ENCODE measurements around the gene WWC2.
"Not testable (repeated sequence)": the region's sequence is repeated elsewhere in the genome, so short reads cannot be mapped to it uniquely, and the experiment has no call there.

WWC2 gene

GRCh38 chr4:183101956-183102480 is 3.0 kb downstream of the WWC2 start:
- DNase-seq = no peak

GRCh38 chr4:183105092-183105491 is 6.0 kb downstream of the WWC2 start:
- DNase-seq = no peak

DNA sequence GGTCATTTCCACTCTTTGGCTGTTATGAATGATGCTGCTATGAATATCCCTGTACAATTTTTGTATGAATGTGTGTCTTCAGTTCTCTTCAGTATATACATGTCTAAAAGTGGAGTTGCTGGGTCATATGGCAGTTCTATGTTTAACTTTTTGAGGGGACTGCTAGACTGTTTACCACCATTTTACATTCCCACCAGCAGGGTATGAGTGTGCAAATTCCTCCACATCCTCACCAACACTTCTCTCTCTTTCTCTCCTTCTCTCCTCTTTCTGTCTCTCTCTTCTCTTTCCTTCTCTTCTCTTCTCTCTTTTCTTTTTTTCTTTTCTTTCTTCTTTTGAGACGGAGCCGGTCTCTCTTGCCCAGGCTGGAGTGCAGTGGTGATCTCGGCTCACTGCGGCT is 7.8 kb downstream of the WWC2 start:
- no peak for DNase-seq

GRCh38 chr4:183107891-183108459 is 8.9 kb downstream of the WWC2 start:
- DNase-seq = no peak

- DNase-seq = no peak
Observed at GRCh38 chr4:183110244-183110643, 11.2 kb downstream of the WWC2 start.

GRCh38 chr4:183111452-183111885 is 12.4 kb downstream of the WWC2 start:
- DNase-seq = no peak

DNA sequence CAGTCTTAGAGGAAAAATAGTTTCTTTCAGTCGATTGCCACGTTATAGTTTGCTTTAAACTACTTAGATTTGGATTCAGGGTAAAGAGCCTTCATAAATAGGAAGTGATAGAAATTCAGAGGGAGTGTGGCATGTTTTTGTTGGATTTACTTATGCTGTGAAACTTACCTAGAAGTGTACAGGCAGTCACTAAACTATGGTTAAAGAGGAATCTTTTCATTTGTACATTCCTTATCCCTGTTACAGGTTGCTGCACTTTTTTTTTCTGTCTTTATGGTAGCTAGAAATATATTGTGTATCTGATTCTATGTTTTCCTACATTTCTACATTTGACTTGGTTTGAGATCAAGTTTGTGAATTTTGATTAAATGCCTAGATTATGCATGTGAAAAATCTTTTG is 19.1 kb downstream of the WWC2 start:
- no peak for DNase-seq

DNA sequence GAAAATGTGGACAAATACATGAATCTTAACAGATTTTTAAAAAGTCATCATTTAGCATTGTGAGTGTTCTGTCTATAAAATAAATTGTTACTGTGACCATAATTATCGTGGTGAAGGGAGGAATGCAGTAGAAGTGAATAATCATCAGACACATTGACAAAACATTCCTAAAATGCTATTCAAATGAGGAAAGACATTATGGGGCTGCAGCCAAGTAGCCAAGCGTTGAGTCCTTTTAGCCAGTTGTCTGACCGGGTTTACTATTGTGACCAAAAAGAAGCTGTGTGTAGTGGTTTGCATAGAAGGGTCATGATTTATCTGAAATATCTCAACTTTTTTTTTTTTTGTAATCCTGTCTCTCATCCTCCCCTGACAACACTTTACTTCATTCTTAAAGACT is 19.5 kb downstream of the WWC2 start:
- no peak for DNase-seq

DNA sequence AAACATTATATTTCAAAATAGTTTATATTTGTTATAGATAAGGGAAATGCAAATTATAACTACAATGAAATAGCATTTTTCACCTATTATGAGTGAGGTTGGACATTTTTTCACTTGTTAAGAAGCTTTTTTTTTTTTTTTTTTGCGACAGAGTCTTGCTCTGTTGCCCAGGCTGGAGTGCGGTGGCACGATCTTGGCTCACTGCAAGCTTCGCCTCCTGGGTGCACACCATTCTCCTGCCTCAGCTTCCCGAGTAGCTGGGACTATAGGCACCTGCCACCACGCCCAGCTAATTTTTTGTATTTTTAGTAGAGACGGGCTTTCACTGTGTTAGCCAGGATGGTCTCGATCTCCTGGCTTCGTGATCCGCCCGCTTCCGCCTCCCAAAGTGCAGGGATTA is 22.6 kb downstream of the WWC2 start:
- DNase-seq = not testable (repeated sequence)

DNA sequence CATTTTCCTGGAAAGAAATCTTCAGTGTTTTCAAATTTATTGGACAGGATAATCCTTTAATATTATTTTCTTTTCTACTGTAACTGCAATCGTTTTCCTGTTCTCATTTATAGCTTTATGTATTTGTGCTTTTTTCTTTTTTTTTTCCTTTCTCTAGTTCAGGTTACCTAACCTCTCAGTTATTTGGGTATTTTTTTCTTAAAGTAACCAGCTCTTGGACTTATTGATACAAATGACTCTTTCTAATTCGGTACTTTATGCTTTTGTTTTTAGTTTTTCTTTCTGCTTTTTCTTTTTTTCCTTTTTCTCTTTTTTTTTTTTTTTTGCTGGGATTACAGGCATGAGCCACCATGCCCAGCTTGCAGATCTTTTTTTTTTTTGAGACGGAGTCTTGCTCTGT is 25.2 kb downstream of the WWC2 start:
- DNase-seq = no peak

DNA sequence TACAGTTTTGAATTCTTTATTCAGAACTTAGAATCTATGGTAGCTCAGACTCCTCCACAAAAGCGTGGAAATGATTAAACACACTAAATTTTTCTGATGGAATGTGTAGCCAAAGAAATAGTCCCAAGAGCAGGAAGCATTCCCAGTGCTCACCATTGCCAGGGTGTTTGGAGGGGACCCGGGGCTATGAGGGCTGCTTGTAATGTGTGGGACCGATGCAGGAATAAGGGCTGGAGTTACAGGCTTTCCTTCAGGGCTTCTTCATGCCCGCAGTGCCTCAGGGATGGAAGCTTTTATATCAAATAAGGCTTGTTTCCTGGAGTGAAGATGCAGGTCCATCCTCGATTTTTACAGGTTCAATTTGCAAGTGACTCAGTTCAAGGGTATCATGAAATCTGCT is 25.8 kb downstream of the WWC2 start:
- no peak for DNase-seq

- no peak for DNase-seq
Observed at GRCh38 chr4:183129125-183129524, 30.1 kb downstream of the WWC2 start.

DNA sequence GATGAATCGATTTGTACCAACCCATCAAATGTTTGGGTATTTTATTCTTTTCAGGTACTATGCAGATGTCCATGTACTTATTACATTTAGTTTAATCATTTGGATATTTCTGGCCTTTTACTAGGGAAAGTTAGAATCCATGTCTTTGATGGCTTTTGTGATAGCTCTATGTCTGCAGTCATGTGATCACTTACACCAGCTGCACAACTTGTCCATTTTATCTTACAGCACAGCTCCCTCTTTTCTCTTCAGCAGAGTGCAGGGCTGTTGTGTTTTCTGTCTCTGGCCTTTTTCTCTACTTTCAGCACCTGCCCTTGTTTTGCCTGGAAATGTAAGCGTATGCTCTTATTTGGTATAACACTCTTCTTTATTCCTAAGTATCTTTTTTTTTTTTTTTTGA is 30.6 kb downstream of the WWC2 start:
- DNase-seq = no peak

GRCh38 chr4:183130328-183131155 is 31.5 kb downstream of the WWC2 start:
- no peak for DNase-seq

DNA sequence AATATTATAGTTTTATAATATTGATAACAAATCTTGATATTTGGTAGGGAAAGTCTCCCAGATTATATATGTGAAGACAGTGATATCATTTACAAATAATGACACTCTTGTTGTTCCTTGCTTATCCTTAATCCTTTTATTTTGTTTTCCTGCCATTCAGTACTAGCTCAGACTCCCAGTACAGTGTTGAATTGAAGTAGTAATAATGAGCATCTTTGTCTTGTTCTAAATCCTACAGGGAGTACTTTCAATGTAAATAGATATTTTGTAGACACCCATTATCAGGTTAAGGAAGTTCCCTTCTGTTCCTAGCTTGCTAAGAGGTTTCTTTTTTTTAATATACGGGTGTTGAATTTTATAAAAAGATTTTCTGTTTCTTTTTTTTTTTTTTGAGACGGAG is 33.0 kb downstream of the WWC2 start:
- DNase-seq = no peak

DNA sequence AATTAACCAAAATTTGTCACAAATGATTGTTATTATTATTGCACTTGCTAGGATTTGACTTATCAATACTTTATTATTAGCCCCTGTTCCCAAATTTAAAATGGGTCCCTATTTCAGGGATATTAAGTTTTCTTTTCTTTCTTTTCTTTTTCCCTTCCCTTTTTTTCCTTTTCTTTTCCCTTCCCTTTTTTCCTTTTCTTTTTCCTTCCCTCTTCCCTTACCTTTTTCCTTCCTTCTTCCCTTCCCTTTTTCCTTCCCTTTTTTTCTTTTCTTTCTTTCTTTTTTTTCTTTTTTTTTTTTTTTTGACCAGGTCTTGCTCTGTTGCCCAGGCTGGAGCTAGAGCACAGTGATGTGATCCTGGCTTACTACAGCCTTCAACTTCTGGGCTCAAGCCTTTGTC is 33.8 kb downstream of the WWC2 start:
- DNase-seq = no peak

GRCh38 chr4:183136855-183137254 is 37.8 kb downstream of the WWC2 start:
- DNase-seq = no peak

- DNase-seq = no peak
Observed at GRCh38 chr4:183139058-183139750, 40.1 kb downstream of the WWC2 start.

- DNase-seq = no peak
Observed at GRCh38 chr4:183139972-183140570, 41.0 kb downstream of the WWC2 start.

GRCh38 chr4:183140911-183141320 is 41.9 kb downstream of the WWC2 start:
- DNase-seq = no peak

DNA sequence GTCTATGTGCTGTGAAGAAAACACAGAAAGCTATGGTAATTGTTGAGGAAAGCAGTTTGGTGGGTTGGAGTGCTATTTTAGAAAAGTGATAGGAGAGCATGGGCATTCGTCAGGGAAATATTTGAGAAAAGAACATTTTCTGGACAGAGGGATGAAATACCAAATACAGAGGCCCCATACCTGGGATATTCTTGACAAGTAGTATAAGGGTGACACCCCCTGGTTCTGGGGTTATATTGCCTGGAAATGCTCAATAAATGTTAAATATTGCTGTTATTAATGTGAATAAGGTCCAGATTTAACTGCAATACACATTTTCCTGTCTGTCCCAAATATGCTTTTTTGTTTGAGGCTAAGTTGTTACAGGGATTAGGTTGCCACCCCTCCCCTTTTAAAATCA is 42.9 kb downstream of the WWC2 start:
- no peak for DNase-seq

- no peak for DNase-seq
Observed at GRCh38 chr4:183142571-183143550, 43.8 kb downstream of the WWC2 start.
